ENCODE data around the gene PRR16. TPM values are rescaled to one million over a fixed set of nuclear protein-coding genes. Genes with fewer than 3 reads are reported as not detected.

Gene PRR16
- total RNA-seq, 4 donors from 2014 or later = 2.7 to 7.0 (median 3.7) TPM

DNA sequence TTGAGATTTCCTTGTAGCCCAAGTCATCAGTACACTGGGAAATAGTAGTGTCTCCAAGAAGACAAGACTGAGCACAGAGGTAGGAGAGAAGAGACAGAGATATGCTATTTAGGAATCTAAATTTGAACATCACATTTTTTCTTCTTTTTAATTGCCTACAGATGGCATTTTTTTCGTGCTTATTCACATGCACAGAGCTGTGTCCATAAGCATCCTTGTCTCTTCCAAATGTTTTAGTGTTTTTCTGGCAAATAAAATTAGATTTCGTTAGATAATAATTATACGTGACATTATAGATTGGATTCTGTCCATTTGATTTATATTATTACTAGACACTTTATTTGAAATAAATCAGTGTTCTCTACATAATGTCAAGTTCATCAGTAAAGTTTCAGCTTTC is 80.9 kb downstream of the PRR16 start:
- TF ChIP-seq, protein P1, sequence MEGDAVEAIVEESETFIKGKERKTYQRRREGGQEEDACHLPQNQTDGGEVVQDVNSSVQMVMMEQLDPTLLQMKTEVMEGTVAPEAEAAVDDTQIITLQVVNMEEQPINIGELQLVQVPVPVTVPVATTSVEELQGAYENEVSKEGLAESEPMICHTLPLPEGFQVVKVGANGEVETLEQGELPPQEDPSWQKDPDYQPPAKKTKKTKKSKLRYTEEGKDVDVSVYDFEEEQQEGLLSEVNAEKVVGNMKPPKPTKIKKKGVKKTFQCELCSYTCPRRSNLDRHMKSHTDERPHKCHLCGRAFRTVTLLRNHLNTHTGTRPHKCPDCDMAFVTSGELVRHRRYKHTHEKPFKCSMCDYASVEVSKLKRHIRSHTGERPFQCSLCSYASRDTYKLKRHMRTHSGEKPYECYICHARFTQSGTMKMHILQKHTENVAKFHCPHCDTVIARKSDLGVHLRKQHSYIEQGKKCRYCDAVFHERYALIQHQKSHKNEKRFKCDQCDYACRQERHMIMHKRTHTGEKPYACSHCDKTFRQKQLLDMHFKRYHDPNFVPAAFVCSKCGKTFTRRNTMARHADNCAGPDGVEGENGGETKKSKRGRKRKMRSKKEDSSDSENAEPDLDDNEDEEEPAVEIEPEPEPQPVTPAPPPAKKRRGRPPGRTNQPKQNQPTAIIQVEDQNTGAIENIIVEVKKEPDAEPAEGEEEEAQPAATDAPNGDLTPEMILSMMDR (IDR thresholded peaks at IDR 0.05) = no peak
- TF ChIP-seq POLR2A (IDR thresholded peaks at IDR 0.05) (no peak), EP300 (IDR thresholded peaks at IDR 0.05) (no peak), POLR2AphosphoS5 (IDR thresholded peaks at IDR 0.05) (no peak)
- no peak for ATAC-seq
- WGBS, 2 donors (ENCODE audit: low coverage in 1 of 2) = 46 to 81% methylated on average over 2 to 3 of the region's 3 CpGs

DNA sequence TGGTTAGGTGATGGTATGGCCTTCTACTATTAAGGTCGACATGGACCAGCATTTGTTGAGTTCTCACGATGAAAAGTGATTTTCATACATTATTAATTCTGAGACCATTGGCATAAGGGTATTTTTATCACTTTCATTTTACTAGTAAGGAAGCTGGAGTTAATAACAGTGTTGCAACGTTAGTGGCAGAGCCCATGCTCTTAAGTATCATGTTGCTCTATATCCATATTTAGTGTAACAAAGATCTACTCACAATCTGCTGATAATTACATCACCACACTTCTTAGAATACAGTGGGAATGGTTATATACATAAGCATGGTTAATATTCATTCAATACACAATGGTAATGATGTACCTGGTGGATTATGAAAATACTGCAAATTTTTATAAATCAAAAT is 81.9 kb downstream of the PRR16 start:
- H3K36me3 ChIP-seq = no peaks in the 10 kb centered on the region
- H3K27me3 ChIP-seq = no peaks in the 10 kb centered on the region
- H3K27ac ChIP-seq = no peak overlapping the region
- H3K4me1 ChIP-seq = no peaks in the 10 kb centered on the region
- TF ChIP-seq EP300 (IDR thresholded peaks at IDR 0.05) (no peak), POLR2A (IDR thresholded peaks at IDR 0.05) (no peak), POLR2AphosphoS5 (IDR thresholded peaks at IDR 0.05) (no peak)
- TF ChIP-seq, protein P1 (IDR thresholded peaks at IDR 0.05) = no peak
- H3K4me3 ChIP-seq = no peak overlapping the region
- H3K9me3 ChIP-seq = no peaks in the 10 kb centered on the region
- no peak for ATAC-seq
- 71 to 84% methylated on average over 3 of the region's 3 CpGs for WGBS, 2 donors (ENCODE audit: low coverage in 1 of 2)

More for the DNA sequence above, 80.9 kb downstream of the PRR16 start:
- no peaks in the 10 kb centered on the region for H3K4me1 ChIP-seq
- no peaks in the 10 kb centered on the region for H3K36me3 ChIP-seq
- no peaks in the 10 kb centered on the region for H3K9me3 ChIP-seq
- H3K27me3 ChIP-seq = no peaks in the 10 kb centered on the region
- H3K27ac ChIP-seq = no peak overlapping the region
- H3K4me3 ChIP-seq = no peak overlapping the region

DNA sequence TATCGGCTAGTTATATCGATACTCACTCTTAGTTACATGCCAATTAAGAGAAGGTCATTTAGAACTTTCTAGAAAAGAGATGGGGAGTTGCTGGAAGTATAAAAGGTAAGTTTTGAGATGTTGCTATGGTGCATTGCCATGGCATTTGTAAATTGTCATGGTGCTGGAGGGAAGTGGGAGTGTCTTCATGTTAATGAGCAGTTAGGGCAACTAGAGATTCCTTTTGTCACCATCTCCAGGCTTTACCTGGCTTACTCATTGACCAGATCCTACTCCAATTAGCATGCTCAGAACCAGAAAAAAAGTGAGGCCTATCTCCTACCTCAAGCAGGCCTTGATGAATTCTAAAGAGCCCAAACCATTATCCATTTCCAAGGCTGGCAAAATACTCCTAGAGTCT is 82.8 kb downstream of the PRR16 start:
- Histone ChIP-seq H3K27ac (no peak overlapping the region), H3K27me3 (no peaks in the 10 kb centered on the region), H3K4me1 (no peaks in the 10 kb centered on the region), H3K9me3 (no peaks in the 10 kb centered on the region), H3K36me3 (no peaks in the 10 kb centered on the region), H3K4me3 (no peak overlapping the region)
- no peak for ATAC-seq
- WGBS, 2 donors (ENCODE audit: low coverage in 1 of 2) = 80 to 100% methylated on average over 1 to 2 of the region's 2 CpGs
- TF ChIP-seq, protein P1 (IDR thresholded peaks at IDR 0.05) = no peak
- TF ChIP-seq POLR2A (IDR thresholded peaks at IDR 0.05) (no peak), POLR2AphosphoS5 (IDR thresholded peaks at IDR 0.05) (no peak), EP300 (IDR thresholded peaks at IDR 0.05) (no peak)

DNA sequence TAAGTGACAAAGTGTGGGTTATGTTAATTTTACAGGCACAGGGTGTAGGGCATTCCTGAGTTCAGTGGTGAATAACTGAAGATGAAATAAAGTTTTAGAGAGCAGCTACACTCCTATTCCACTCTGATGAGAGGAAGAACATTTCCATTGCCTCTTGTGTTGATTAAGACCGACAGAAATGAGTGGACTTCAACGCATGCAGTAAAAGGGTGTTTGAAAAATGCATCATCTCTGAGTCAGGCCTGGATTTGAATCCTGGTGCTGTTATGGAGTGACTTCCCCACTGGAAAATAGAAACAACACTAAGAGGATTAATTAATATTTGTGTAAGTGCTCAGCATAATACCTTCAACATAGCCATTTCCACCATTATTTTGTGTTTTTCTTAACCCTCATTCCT is 86.3 kb downstream of the PRR16 start:
- Histone ChIP-seq H3K27ac (no peak overlapping the region), H3K9me3 (no peaks in the 10 kb centered on the region), H3K4me1 (peaks cover 0 to 10% (median 0%) of the 10 kb centered on the region in 3 donors), H3K36me3 (no peaks in the 10 kb centered on the region), H3K4me3 (no peak overlapping the region), H3K27me3 (no peaks in the 10 kb centered on the region)
- 73 to 83% methylated on average over 2 of the region's 2 CpGs for WGBS, 2 donors (ENCODE audit: low coverage in 1 of 2)
- no peak for ATAC-seq
- TF ChIP-seq EP300 (IDR thresholded peaks at IDR 0.05) (no peak), POLR2AphosphoS5 (IDR thresholded peaks at IDR 0.05) (no peak), POLR2A (IDR thresholded peaks at IDR 0.05) (no peak)
- TF ChIP-seq, protein P1 (IDR thresholded peaks at IDR 0.05) = no peak

DNA sequence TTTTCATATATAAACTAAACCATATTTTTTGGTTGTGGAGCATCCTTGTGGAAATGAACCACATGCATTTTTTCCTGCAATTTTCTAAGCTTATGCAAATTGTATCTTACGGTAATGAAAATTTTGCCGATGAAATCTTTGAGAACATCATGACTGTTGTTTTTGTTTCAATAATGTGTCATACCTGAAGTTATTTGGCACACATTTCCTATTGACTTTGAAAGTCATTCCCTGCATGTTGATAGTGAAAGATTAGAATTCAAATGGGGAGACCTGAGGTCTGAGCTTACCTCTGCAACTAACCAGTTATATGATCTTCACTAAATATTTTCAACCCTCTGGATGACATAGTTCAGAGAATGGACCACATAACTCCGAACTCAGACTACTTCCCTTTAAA is 88.5 kb downstream of the PRR16 start:
- H3K4me1 ChIP-seq = peaks cover 0 to 10% (median 0%) of the 10 kb centered on the region in 3 donors
- H3K27me3 ChIP-seq = no peaks in the 10 kb centered on the region
- H3K27ac ChIP-seq = no peak overlapping the region
- WGBS, 2 donors (ENCODE audit: low coverage in 1 of 2) = 91 to 93% methylated on average over 3 of the region's 3 CpGs
- H3K4me3 ChIP-seq = no peak overlapping the region
- H3K9me3 ChIP-seq = no peaks in the 10 kb centered on the region
- TF ChIP-seq EP300 (IDR thresholded peaks at IDR 0.05) (no peak), POLR2A (IDR thresholded peaks at IDR 0.05) (no peak), POLR2AphosphoS5 (IDR thresholded peaks at IDR 0.05) (no peak)
- TF ChIP-seq, protein P1 (IDR thresholded peaks at IDR 0.05) = no peak
- ATAC-seq = no peak
- H3K36me3 ChIP-seq = no peaks in the 10 kb centered on the region
